ENCODE data around the gene REG4.
"Not testable (repeated sequence)": the region's sequence is repeated elsewhere in the genome, so short reads cannot be mapped to it uniquely, and the experiment has no call there.

Gene REG4

GRCh38 chr1:119808972-119809550, 2.2 kb downstream of the REG4 start:
- FAIRE-seq (no peak), DNase-seq (ENCODE audit: insufficient read length, low spot score) (peak; percentile 45)

- FAIRE-seq (no peak), DNase-seq (ENCODE audit: insufficient read length, low spot score) (no peak)
These were observed 2.8 kb downstream of the REG4 start for GRCh38 chr1:119808491-119808890.

GRCh38 chr1:119806489-119806888, 4.8 kb downstream of the REG4 start:
- no peak for FAIRE-seq

GRCh38 chr1:119805746-119806145, 5.5 kb downstream of the REG4 start:
- FAIRE-seq (no peak), DNase-seq (ENCODE audit: insufficient read length, low spot score) (no peak)

More at GRCh38 chr1:119806489-119806888, 4.8 kb downstream of the REG4 start:
- no peak for DNase-seq (ENCODE audit: insufficient read length, low spot score)

DNA sequence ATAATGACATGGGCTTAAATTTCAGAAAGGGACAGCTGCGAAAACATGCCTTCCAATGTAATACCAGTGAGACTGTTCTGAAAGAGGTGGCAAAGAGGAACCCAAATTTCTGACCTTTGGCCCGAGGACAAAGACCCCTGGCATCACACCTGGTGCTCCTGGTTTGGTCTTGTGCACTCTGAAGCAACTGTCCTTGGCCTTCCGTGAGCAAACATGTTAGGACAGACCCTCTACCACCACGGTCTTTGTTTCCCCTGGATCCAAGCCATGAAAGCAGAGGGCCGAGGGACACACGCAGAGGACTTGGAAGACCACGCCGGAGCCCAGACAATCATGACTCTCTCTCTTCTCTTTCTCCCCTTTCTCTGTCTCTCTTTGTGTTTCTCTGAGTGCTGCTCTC, 6.0 kb downstream of the REG4 start:
- DNase-seq (ENCODE audit: insufficient read length, low spot score) (no peak), FAIRE-seq (no peak)

- FAIRE-seq, result no peak
- DNase-seq (ENCODE audit: insufficient read length, low spot score), result no peak
These were observed 11.6 kb downstream of the REG4 start for GRCh38 chr1:119799599-119800177.

GRCh38 chr1:119799003-119799402, 12.3 kb downstream of the REG4 start:
- DNase-seq (ENCODE audit: insufficient read length, low spot score), result no peak
- no peak for FAIRE-seq

GRCh38 chr1:119797606-119798005, 13.7 kb downstream of the REG4 start:
- FAIRE-seq (no peak), DNase-seq (ENCODE audit: insufficient read length, low spot score) (no peak)

DNA sequence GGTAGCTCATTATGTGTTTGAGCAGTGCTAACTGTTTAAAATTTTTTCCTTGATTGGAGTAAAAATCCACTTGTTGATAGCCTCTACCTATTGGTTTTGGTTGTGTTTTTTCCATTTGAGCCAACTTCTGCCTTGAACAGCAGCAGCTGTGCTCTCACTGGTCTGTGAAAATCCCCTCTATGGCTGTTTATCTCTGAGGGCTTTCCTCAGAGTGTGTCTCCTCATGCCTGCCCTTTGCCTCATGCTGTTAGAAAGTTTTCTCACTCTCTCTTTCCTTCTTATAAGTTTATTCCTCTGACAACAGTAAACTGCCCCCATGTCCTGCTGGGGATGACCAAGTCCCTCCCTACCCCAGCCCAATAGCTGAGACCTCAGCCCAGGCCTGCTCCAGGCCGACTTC, 14.1 kb downstream of the REG4 start:
- FAIRE-seq, result no peak

GRCh38 chr1:119795261-119796200, 15.7 kb downstream of the REG4 start:
- DNase-seq (ENCODE audit: insufficient read length, low spot score) (no peak), FAIRE-seq (no peak)

More for the DNA sequence above, 14.1 kb downstream of the REG4 start:
- no peak for DNase-seq (ENCODE audit: insufficient read length, low spot score)

DNA sequence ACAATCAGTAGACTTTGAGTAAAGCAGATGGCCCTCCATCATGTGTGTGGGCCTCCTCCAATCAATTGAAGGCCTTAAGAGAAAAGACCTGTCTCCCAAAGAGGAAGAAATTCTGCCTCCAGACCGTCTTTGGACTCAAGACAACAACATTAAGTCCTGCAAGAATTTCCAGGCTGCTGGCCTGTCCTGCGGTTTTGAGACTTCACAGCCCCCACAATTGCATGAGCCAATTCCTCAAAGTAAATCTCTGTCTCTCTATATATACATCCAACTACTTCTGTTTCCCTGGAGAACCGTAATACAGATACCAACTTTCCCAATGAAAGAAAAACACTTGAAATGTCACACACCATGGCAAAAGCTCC, 16.4 kb downstream of the REG4 start:
- FAIRE-seq (no peak), DNase-seq (ENCODE audit: insufficient read length, low spot score) (no peak)

DNA sequence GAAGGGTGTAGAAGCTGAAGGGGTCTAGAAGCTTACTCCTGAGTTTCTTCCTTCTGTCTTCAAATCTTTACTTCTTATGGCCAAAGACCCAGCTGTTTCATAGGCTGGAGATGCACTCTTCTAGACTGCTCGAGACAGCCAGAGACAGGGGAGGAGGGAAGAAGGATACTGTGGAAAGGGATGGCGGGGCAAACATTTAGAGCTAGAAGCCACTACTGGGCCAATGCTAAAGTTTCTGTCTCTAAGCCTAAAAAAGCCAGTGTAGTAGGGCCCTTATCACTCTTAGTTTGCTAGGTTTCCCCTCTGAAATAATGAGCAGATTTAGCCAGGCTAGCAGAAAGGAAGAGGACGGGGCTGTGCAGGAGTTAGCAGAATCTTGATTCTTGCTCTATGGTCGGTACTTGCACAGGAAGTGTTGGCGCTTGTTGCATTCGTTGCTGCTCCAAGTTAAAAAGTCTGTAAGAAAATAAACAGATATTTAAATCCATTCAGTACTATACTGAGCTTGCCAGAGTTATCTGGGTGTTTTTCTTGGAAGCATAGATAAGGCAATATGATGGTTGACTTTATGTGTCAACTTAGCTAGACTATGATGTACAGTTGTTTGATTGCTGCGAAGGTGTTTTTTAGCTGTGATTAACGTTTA, 16.9 kb downstream of the REG4 start:
- no peak for DNase-seq (ENCODE audit: insufficient read length, low spot score)
- no peak for FAIRE-seq

GRCh38 chr1:119791377-119791776, 19.9 kb downstream of the REG4 start:
- no peak for FAIRE-seq

DNA sequence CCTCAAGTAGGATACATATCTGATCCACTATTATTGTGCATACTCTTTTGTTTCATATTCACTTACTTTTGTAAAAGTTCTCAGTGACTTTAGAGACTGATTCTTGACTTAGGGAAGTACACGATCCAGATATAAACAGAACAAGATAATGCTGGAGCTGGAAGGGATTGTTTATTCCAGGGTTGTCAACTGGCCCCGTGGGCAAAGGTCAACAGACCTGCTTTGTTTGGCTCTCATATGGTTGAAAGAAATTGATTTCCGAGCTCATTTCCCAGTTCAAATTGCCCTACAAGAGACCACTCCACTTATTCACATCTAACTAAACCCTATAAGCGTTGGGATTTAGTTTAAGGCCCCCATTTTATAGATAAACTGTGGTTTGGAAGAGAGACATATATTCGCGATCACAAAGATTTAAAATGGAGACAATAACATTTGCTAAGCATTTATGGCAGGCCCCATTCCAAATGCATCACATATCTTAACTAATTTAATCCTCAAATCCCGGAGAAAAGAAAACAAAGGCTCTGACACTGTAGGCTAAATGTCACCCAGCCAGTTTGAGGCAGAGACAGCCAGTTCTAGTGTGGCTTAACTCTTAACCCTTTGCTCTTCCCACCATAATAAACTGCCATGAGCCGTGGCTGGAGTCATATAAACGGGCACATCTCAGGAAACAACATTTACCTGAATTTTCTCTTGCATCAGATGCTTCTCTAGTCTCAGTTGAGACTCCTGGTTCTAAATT, 20.6 kb downstream of the REG4 start:
- DNase-seq (ENCODE audit: insufficient read length, low spot score), result no peak
- FAIRE-seq, result no peak

More at GRCh38 chr1:119791377-119791776, 19.9 kb downstream of the REG4 start:
- DNase-seq (ENCODE audit: insufficient read length, low spot score), result no peak

DNA sequence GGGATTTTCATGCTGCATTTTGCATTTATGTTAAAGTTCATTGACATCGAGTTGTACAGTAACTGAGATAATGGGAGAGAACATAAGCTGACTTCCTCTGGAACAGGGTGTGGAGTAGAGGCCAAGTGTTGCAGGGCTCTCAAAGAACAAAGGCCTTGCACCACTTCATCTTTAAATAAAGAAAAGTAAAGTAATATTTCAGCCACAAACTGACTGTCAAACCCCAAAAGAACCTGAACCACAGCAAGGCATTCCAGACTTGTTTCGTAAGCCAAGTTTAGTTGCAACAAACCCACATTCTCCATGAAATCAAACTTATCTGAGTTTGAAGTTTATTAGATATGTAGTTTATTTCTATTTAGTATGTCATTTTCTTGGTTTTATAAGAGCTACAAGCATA, 23.5 kb downstream of the REG4 start:
- FAIRE-seq (no peak), DNase-seq (ENCODE audit: insufficient read length, low spot score) (no peak)

- FAIRE-seq; DNase-seq (ENCODE audit: insufficient read length, low spot score): not testable (repeated sequence)
These were observed 24.7 kb downstream of the REG4 start for GRCh38 chr1:119786473-119787050.

DNA sequence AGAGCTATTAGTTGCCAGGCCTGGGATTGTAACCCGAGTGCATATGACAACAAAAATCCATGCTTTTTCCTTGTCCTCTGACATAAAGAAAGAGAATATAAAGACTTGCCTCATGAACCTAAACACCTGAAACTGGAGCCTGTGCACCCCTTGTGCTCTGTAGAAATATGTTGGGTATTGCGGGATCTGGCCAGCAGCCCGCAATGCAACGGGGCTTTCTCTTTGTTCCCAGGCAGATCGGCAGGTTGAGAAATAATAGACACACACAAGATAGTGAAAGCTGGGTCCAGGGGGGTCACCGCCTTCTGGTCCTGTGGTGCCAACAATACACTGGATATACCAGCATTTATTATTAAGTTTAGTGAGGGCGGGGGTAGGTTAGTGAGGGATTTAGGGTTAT, 25.2 kb downstream of the REG4 start:
- not testable (repeated sequence) for FAIRE-seq; DNase-seq (ENCODE audit: insufficient read length, low spot score)

DNA sequence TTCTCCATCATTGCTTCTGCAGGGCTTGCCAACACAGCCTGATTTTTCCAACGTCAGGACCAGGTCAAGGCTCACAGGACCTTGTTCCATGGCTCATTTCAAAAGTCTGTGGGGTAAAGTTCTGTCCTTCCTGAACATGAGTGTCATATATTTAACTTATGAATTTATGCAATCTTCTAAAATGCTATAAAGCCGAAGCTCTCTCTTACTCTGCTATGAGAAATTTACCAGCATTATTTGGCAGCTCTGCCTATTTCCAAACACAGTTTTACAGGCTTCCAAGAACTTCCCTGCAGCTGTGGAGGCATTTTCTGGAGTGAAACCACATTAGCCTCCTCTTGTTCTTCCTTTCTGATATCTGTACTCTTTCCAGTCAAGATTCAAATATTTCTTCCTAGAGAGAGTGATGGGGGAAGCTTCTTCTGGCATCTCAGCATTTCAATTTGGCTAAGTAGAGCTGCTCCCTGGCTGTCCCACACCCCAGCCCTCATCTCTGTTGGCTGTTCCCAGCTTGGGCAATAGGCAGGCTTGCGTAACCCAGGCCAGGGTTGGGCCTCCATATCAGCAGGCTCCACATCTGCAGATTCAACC, 27.0 kb downstream of the REG4 start:
- DNase-seq (ENCODE audit: insufficient read length, low spot score) (no peak), FAIRE-seq (no peak)

- FAIRE-seq, result no peak
These were observed 27.7 kb downstream of the REG4 start for GRCh38 chr1:119783354-119784185.

More at GRCh38 chr1:119783354-119784185, 27.7 kb downstream of the REG4 start:
- DNase-seq (ENCODE audit: insufficient read length, low spot score), result no peak

All from HTR-8/SVneo (cell line).